ENCODE measurements around the gene TAF8.
A peak's percentile ranks its signal among the peaks of the same experiment; 100 is the strongest.
"Not testable (repeated sequence)": the region's sequence is repeated elsewhere in the genome, so short reads cannot be mapped to it uniquely, and the experiment has no call there.

TAF8 gene

DNA sequence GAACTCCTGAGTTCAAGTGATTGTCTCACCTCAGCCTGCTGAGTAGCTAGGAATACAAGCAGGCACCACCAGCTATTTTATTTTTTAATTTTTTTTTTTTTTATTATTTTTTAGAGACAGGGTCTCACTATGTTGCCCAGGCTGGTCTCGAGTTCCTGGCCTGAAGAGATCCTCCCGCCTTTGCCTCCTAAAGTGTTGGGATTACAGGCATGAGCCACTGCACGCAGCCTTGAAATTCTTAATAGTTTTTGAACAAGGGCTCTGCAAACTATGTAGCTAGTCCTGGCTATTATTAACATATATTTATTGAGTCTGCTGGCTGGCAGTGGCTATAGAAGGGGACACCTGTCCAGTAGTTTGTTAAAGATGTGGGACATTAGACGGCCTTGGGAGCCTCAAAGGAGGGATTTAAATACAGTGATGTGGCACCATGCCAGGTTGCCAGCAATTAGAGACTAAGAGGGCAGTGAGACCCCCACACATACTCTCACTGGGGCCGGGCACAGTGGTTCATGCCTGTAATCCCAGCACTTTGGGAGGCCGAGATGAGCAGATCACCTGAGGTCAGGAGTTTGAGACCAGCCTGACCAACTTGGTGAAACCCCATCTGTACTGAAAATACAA lies 21.1 kb upstream of the TAF8 start:
- DNase-seq (ENCODE audit: low spot score) = no peak

DNA sequence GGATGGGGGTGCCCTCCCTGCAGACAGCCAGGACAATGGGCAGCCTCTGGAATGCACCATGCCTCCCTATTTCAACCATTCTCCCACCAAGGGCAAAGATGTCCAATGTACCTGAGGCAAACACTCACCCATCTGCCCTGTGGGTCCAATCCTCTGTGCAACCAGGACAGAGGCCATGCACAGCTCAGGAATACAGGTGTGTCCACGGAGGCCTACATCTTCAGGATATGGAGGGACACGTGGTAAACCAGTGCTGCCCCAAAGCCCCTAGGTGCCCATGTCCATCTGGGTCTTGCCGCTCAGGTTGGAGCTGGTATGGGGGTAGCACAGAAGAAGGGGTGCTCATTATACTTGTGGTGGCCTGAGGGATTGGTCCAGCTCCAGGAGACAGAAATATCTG lies 20.4 kb upstream of the TAF8 start:
- DNase-seq (ENCODE audit: low spot score) = no peak

DNA sequence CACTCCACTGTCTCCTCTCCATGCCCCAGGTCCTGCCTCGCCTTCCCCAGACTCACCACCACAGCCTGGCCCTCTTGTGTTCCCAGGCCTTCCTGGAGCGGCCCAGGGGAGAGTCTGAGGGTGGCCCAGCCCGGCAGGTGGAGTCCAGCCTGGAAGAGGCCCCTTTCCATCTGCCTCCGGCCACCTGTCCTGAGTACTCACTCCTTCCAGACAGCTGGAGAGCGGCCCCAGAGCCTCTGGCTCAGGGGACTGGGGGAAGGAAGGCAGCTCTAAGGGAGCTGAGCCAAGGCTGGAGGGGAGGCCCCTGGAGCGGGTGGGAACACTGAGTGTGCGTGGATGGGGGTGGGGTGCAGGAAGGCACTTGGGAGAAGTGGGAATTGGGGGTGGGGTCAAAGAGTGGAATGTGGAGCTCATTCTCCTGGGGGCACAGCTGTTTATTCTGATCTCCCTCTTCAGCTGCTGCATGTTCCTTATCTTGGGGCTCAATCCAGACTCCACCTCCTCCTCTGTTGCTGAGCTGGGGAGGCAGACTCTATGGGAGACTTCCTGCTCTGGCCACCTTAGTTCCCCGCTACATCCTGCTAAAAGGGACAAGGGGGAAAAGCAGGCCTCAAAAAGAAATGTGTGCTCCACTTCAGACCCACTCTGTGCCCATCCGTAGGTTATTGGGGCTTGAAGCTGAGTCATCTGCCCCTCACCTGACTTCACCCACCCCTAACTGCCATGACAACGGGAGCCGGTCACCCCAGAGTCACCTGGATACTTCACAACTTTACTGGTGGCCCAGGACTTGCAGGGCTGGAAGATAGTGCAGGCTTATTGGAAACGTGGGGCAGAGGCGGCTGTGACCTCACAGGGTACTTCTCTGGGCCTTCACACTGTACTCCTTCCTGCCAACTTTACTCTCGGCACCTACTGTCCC lies 19.5 kb upstream of the TAF8 start:
- DNase-seq (ENCODE audit: low spot score) = no peak

GRCh38 chr6:42032366-42032765 lies 18.0 kb upstream of the TAF8 start:
- no peak for DNase-seq (ENCODE audit: low spot score)

DNA sequence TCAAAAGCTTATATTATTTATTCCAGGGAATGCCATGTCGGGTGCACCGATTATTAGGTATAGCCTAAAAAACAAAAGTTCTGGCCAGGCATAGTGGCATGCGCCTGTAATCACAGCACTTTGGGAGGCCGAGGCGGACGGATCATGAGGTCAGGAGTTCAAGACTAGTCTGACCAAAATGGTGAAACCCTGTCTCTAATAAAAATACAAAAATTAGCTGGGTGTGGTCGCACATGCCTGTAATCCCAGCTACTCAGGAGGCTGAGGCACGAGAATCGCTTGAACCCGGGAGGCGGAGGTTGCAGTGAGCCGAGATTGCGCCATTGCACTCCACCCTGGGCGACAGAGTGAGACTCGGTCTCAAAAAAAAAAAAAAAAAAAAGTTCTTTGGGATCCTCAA lies 12.7 kb upstream of the TAF8 start:
- DNase-seq (ENCODE audit: low spot score) = not testable (repeated sequence)

- no peak for DNase-seq (ENCODE audit: low spot score)
Measured at GRCh38 chr6:42038163-42038562, 12.2 kb upstream of the TAF8 start.

GRCh38 chr6:42038811-42039408 lies 11.4 kb upstream of the TAF8 start:
- DNase-seq (ENCODE audit: low spot score) = no peak

GRCh38 chr6:42040856-42041480 lies 9.4 kb upstream of the TAF8 start:
- DNase-seq (ENCODE audit: low spot score) = no peak

DNA sequence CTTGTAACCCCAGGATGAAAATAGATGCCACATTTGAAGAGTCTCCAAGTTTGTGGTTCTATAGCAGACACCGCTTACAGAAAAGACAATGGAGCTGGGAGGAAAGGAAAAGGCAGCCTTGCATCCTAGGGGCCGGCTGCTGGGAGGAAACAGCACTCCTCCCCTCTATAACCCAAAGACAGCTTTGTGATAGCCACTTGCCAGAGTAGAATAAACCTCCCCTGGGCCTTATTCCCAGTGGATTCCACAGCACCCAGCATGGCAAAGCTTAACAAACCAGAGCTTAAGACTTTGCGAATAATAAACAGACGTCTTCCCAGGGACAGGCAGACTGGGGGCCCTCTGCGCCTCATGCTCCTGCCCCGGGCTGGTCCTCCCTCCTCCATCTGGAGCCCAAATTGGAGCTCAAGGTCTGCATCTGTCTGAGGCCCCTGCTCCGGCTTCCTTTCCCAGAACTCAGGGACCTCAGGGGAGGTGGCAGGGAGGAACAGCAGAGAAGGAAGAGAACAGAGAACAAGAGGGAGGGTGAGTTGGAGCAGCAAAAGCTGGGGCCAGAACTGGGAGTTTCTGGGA lies 8.8 kb upstream of the TAF8 start:
- no peak for DNase-seq (ENCODE audit: low spot score)

- no peak for DNase-seq (ENCODE audit: low spot score)
Measured at GRCh38 chr6:42042108-42042507, 8.2 kb upstream of the TAF8 start.

- peak; percentile 85 for DNase-seq (ENCODE audit: low spot score)
Measured at GRCh38 chr6:42043787-42044475, 6.4 kb upstream of the TAF8 start.

DNA sequence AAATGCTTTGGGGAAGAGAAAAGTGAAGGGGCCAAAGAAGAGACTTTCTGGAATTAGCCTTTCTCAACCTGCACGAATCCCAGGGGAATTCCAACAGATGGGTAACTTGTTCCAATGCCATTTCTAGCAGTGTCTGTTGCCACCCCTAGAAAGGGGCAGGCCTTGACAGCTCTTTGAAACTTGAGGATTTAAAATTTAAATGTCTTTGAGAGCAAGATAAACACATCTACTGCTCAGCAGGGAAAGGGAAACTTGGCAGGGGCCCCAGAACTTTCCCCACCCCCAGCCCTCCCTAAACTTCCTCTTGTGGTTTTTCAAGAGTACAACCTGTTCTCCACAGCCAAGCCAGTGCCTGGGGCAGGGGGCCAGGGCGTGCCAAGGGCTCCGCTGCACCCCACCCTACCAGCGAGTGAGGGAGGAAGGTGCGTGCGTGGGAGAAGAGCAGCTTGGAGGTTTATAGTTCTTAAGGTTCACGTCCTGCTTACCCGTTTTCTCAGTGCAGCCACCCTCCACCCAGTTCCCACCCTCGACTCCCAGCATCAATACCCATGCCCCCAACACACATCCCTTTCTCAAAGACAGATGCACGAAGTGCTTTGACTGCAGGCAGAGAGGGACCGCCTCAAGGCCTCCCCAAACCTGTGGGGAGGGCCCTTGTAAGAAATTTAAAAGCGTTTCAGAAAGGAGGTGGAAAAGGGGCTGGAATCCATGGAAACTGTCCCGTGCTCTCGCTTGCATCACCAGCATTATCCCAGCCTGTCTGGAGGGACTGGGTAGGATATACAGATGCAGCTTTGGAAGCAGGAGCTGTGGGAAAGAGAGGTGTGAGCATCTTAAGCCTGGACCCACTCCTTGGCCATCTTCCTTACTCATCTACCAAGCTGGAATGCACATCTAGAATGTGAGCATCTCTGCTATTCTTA lies 4.5 kb upstream of the TAF8 start:
- peak; percentile 82 for DNase-seq (ENCODE audit: low spot score)

GRCh38 chr6:42046464-42047212 lies 3.7 kb upstream of the TAF8 start:
- DNase-seq (ENCODE audit: low spot score) = no peak

- no peak for DNase-seq (ENCODE audit: low spot score)
Measured at GRCh38 chr6:42047213-42047590, 3.1 kb upstream of the TAF8 start.

- DNase-seq (ENCODE audit: low spot score) = no peak
Measured at GRCh38 chr6:42047790-42048405, 2.4 kb upstream of the TAF8 start.

DNA sequence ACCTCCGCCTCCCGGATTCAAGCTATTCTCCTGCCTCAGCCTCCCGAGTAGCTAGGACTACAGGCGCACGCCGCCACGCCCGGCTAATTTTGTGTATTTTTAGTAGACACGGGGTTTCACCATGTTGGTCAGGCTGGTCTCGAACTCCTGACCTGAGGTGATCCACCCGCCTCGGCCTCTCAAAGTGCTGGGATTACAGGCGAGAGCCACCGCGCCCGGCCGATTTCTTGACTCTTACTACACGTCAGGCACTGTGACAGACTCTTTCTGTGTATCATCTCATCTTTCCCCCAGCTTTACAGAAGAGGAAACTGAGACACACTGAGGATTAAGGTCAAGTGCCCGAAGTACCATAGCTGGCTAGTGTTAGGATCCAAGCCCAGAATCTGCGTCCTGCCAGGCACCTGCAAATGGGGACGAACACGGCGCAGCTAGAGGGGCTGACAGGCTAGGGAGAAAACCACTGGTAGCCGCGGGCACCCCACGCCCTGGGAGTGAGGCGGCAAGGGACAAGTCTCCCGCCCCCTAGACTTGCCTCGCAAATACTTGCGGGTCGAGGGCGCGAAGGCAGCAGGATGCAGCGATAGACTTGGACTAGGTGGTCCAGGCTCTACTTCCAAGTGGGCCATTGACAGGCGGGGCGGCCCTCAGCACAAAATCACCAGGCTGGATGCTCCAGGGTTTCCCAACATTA lies 1.1 kb upstream of the TAF8 start:
- no peak for DNase-seq (ENCODE audit: low spot score)

DNA sequence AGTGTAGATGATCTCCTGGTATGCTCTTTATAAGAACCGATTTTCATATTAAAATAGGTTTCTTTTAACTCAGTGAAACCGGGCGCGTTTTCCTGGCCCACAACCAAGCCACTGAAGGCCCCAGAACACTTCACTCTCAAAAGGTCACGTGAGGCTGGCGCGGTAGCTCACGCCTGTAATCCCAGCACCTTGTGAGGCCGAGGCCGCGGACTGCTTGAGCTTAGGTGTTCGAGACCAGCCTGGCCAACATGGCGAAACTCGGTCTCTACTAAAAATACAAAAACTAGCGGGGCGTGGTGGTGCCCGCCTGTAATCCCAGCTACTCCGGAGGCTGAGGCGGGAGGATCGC lies 402 bp upstream of the TAF8 start:
- DNase-seq (ENCODE audit: low spot score) = no peak

GRCh38 chr6:42051268-42051653 lies 937 bp downstream of the TAF8 start:
- no peak for DNase-seq (ENCODE audit: low spot score)

DNA sequence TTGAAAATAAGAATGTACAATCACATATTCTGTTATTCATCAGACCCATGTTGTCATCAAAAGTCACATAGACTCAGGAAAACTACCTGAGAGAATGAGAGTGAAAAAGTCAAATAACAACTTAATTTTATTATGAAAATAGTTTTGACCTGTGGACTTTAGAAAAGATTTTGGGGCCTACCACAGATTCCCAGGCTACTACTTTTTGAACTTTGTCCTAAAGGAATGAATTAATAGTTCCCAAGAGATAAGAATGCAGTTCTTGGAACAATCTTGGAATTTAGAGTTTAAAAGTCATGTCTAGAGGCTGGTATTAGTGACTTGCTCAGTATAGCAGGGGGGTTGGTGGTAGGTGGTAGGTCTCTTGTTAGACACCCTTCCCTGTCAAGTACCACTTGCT lies 3.3 kb downstream of the TAF8 start:
- DNase-seq (ENCODE audit: low spot score) = no peak

Measured in germinal center (tissue), 1 donor.